Measurements from ENCODE around the gene FXYD2. TPM values are rescaled to one million over a fixed set of nuclear protein-coding genes. Genes with fewer than 3 reads are reported as not detected.

Gene FXYD2
- total and polyA plus RNA-seq, 2 of the 8 experiments (the other 6 are each of a cell fraction or from before 2014, with no cell fraction given), result 0.89 to 1.1 TPM

- no peak for TF ChIP-seq CHD7 (IDR thresholded peaks at IDR 0.05; ENCODE audit: insufficient replicate concordance, low read length)
These were observed 561 bp downstream of the FXYD2 start (continued) for GRCh38 chr11:117823946-117824420.
